CD14-positive monocyte (primary cell): ENCODE data around the gene SLC30A10. TPM values are rescaled to one million over a fixed set of nuclear protein-coding genes. Genes with fewer than 3 reads are reported as not detected.

Source experiments
- DNase-seq, 3 donors: peaks; one replicate each; pipeline ENCODE4 v3.0.0-alpha.2; 2011 to 2022
- H2AFZ ChIP-seq: 2 replicates; pipeline ENCODE4 v1.6.0; 2012; ENCODE audit warnings: mild to moderate bottlenecking, low read depth, low read length, inconsistent platforms; ENCODE audit not compliant: insufficient read depth, poor library complexity, severe bottlenecking
- H3K27ac ChIP-seq, 2 donors: 1 replicate in 1 of 2; 2 replicates in 1 of 2; pipeline ENCODE4 v1.5.1; 2012 to 2013; ENCODE audit warnings: low read length in 2 of 2, control low read depth in 1 of 2, inconsistent platforms in 1 of 2, low read depth in 1 of 2, mild to moderate bottlenecking in 1 of 2
- H3K27me3 ChIP-seq, 2 donors: one replicate each; pipeline versions ENCODE4 v1.6.0 to v1.6.1; 2011 to 2013; ENCODE audit warnings: low read length in 2 of 2; ENCODE audit not compliant: control insufficient read depth in 2 of 2, insufficient read depth in 2 of 2
- H3K36me3 ChIP-seq, 2 donors: replicated peaks in 1 of 2; 1 replicate in 1 of 2; 2 replicates in 1 of 2; pipeline versions ENCODE4 v1.5.1 to v1.6.1; 2012 to 2013; ENCODE audit warnings: low read length in 2 of 2, control low read depth in 1 of 2, inconsistent platforms in 1 of 2, mild to moderate bottlenecking in 1 of 2; ENCODE audit not compliant: insufficient read depth in 2 of 2, control insufficient read depth in 1 of 2
- H3K4me1 ChIP-seq, 2 donors: 1 replicate in 1 of 2; 2 replicates in 1 of 2; pipeline versions ENCODE4 v1.5.1 to v1.6.1; 2012 to 2013; ENCODE audit warnings: low read length in 2 of 2, control low read depth in 1 of 2, inconsistent platforms in 1 of 2, mild to moderate bottlenecking in 1 of 2, moderate library complexity in 1 of 2; ENCODE audit not compliant: insufficient read depth in 2 of 2, control insufficient read depth in 1 of 2
- H3K4me2 ChIP-seq: replicated peaks from 2 replicates; pipeline ENCODE3; 2012; ENCODE audit warnings: low read length, moderate library complexity, mild to moderate bottlenecking; ENCODE audit not compliant: poor library complexity, severe bottlenecking; ENCODE audit errors: extremely low read depth
- H3K4me3 ChIP-seq, 3 experiments: fragments of 200-600 bp in 1 of 3; sonication (generic) in 1 of 3; replicated peaks in 1 of 3; 1 replicate in 2 of 3; 2 replicates in 1 of 3; pipeline ENCODE4 v1.5.1; 2011 to 2013; ENCODE audit warnings: low read length in 3 of 3, mild to moderate bottlenecking in 3 of 3, control low read depth in 2 of 3, low read depth in 2 of 3, inconsistent platforms in 1 of 3, moderate library complexity in 1 of 3
- H3K79me2 ChIP-seq: 2 replicates; pipeline ENCODE4 v1.6.0; 2012; ENCODE audit warnings: mild to moderate bottlenecking, control low read depth, inconsistent platforms, low read length, moderate library complexity; ENCODE audit not compliant: insufficient read depth
- H3K9ac ChIP-seq: 2 replicates; pipeline ENCODE4 v1.6.0; 2017; ENCODE audit warnings: low read length, mild to moderate bottlenecking; ENCODE audit not compliant: insufficient read depth, poor library complexity, severe bottlenecking
- H3K9me3 ChIP-seq, 2 donors: replicated peaks in 1 of 2; 1 replicate in 1 of 2; 2 replicates in 1 of 2; pipeline versions ENCODE4 v1.5.1 to v1.6.1; 2012 to 2013; ENCODE audit warnings: low read length in 2 of 2, control low read depth in 1 of 2; ENCODE audit not compliant: control insufficient read depth in 1 of 2, insufficient read depth in 1 of 2
- H4K20me1 ChIP-seq: 2 replicates; pipeline ENCODE4 v1.6.0; 2012; ENCODE audit warnings: mild to moderate bottlenecking, low read length, control low read depth, moderate library complexity; ENCODE audit not compliant: insufficient read depth
- H3K27ac Mint-ChIP-seq, 7 donors: one replicate each; pipeline ENCODE4 v1.8.0; 2020; ENCODE audit warnings: mild to moderate bottlenecking in 7 of 7, mixed read lengths in 7 of 7, moderate library complexity in 6 of 7, inconsistent platforms in 2 of 7
- H3K27me3 Mint-ChIP-seq, 3 donors: one replicate each; pipeline ENCODE4 v1.8.0; 2021 to 2022; ENCODE audit warnings: low read depth in 3 of 3, mild to moderate bottlenecking in 3 of 3, mixed read lengths in 3 of 3, moderate library complexity in 3 of 3, inconsistent platforms in 1 of 3
- H3K36me3 Mint-ChIP-seq, 2 donors: one replicate each; pipeline ENCODE4 v1.8.0; 2020; ENCODE audit warnings: mixed read lengths in 2 of 2, inconsistent platforms in 1 of 2, mild to moderate bottlenecking in 1 of 2
- H3K4me1 Mint-ChIP-seq: one replicate; pipeline ENCODE4 v1.8.0; 2020; ENCODE audit warnings: mild to moderate bottlenecking, mixed read lengths
- H3K4me3 Mint-ChIP-seq, 2 donors: one replicate each; pipeline ENCODE4 v1.8.0; 2020; ENCODE audit warnings: mild to moderate bottlenecking in 2 of 2, mixed read lengths in 2 of 2, moderate library complexity in 1 of 2
- H3K9me3 Mint-ChIP-seq, 7 donors: one replicate each; pipeline ENCODE4 v1.8.0; 2020 to 2022; ENCODE audit warnings: mixed read lengths in 7 of 7, mild to moderate bottlenecking in 6 of 7, moderate library complexity in 6 of 7, inconsistent platforms in 2 of 7
- CTCF ChIP-seq: fragments of 200-600 bp; IDR thresholded peaks from one replicate; pipeline ENCODE4 v1.8.0; 2022; ENCODE audit warnings: antibody characterized with exemption, mild to moderate bottlenecking
- WGBS: methylation state at CpG from one replicate; pipeline ENCODE4 v1.1.5; 2013; ENCODE audit warnings: missing lambda C conversion rate; ENCODE audit not compliant: insufficient coverage; 5-methylcytosine and 5-hydroxymethylcytosine counted together
- intact Hi-C, 2 donors: fragments of 100-400 bp; cut with micrococcal nuclease; formaldehyde crosslinking; loops; one replicate each; pipeline versions ENCODE4 v1.15.0 to v1.15.1; 2023
- polyA plus RNA-seq, 3 donors: library from polyadenylated mRNA; depleted of rRNA in 1 of 3; unstranded in 2 of 3; stranded (reverse) in 1 of 3; fragments of 300-500 nt in 2 of 3; fragments of >200 nt in 1 of 3; fragmentation: Illumina TruSeq in 2 of 3; gene quantifications; 1 replicate in 2 of 3; 2 replicates in 1 of 3; pipeline ENCODE4 v1.2.3, GENCODE V29; 2012 to 2021

SLC30A10 gene
- polyA plus RNA-seq, 3 donors = not detected

GRCh38 chr1:219941179-219942118, 13.1 kb upstream of the SLC30A10 start:
- Histone ChIP-seq H3K4me2 (no peak overlapping the region), H3K27ac (no peak overlapping the region), H3K36me3 (no peaks in the 10 kb centered on the region), H3K4me3 (no peak overlapping the region), H3K4me1 (no peaks in the 10 kb centered on the region), H3K9ac (no peak overlapping the region), H4K20me1 (no peaks in the 10 kb centered on the region), H2AFZ (no peak overlapping the region), H3K27me3 (peaks cover 20 to 21% of the 10 kb centered on the region in 2 donors), H3K79me2 (no peaks in the 10 kb centered on the region), H3K9me3 (no peaks in the 10 kb centered on the region)
- peaks cover 4 to 16% (median 10%) of the 10 kb centered on the region in 7 donors for H3K9me3 Mint-ChIP-seq
- DNase-seq = no peak
- TF ChIP-seq CTCF = no peak
- intact Hi-C loops = no loop called here
- H3K27ac Mint-ChIP-seq = peak overlapping the region in 1 of 7 donors; percentile 37
- peaks cover 5% of the 10 kb centered on the region for H3K4me1 Mint-ChIP-seq
- H3K27me3 Mint-ChIP-seq = peaks cover 30 to 56% (median 32%) of the 10 kb centered on the region in 3 donors
- H3K36me3 Mint-ChIP-seq = no peaks in the 10 kb centered on the region
- WGBS = 100% methylated on average over 2 of the region's 2 CpGs
- no peak overlapping the region for H3K4me3 Mint-ChIP-seq

GRCh38 chr1:219940707-219941106, 12.3 kb upstream of the SLC30A10 start:
- Histone ChIP-seq H3K9me3 (no peaks in the 10 kb centered on the region), H3K4me1 (no peaks in the 10 kb centered on the region), H3K27ac (no peak overlapping the region), H3K4me3 (no peak overlapping the region), H3K4me2 (no peak overlapping the region), H3K79me2 (no peaks in the 10 kb centered on the region), H3K27me3 (peaks cover 19 to 24% of the 10 kb centered on the region in 2 donors), H4K20me1 (no peaks in the 10 kb centered on the region), H3K36me3 (no peaks in the 10 kb centered on the region), H2AFZ (no peak overlapping the region), H3K9ac (no peak overlapping the region)
- H3K36me3 Mint-ChIP-seq = no peaks in the 10 kb centered on the region
- H3K27me3 Mint-ChIP-seq = peaks cover 28 to 55% (median 32%) of the 10 kb centered on the region in 3 donors
- H3K4me3 Mint-ChIP-seq = no peak overlapping the region
- H3K9me3 Mint-ChIP-seq = peaks cover 4 to 16% (median 10%) of the 10 kb centered on the region in 7 donors
- no peak for TF ChIP-seq CTCF
- WGBS = 91% methylated on average over 1 of the region's 3 CpGs
- no peak overlapping the region for H3K27ac Mint-ChIP-seq
- DNase-seq = no peak
- H3K4me1 Mint-ChIP-seq = peaks cover 4% of the 10 kb centered on the region
- intact Hi-C loops = no loop called here
